GM21390 (cell line): ENCODE data around the gene KRTAP1-4.
"Not testable (repeated sequence)": the region's sequence is repeated elsewhere in the genome, so short reads cannot be mapped to it uniquely, and the experiment has no call there.

Experiments used
- ATAC-seq: cut with Tn5 transposase; IDR thresholded peaks from one replicate; pipeline ENCODE4 v1.9.1; 2021; ENCODE audit not compliant: unreplicated experiment

The KRTAP1-4 gene

GRCh38 chr17:41008811-41009210 is 21.2 kb downstream of the KRTAP1-4 start, which contains the start of gene KRTAP3-1:
Gene KRTAP3-1 (minus strand): TSS chr17:41009128. CDS start chr17:41009074, 54 bp downstream.
- no peak for ATAC-seq

- ATAC-seq = no peak
Measured at GRCh38 chr17:41004397-41004796, 25.6 kb downstream of the KRTAP1-4 start.

- ATAC-seq = no peak
Measured at GRCh38 chr17:41003926-41004325, 26.1 kb downstream of the KRTAP1-4 start.

GRCh38 chr17:41002814-41003213 is 27.2 kb downstream of the KRTAP1-4 start:
- no peak for ATAC-seq

- no peak for ATAC-seq
Measured at GRCh38 chr17:41001795-41002194, 28.2 kb downstream of the KRTAP1-4 start.

- ATAC-seq = not testable (repeated sequence)
Measured at GRCh38 chr17:40999563-40999962, 30.4 kb downstream of the KRTAP1-4 start, which contains the start of gene KRTAP3-2. Gene KRTAP3-2 (minus strand): TSS chr17:40999906. CDS start chr17:40999853, 53 bp downstream.

GRCh38 chr17:40997361-40997760 is 32.6 kb downstream of the KRTAP1-4 start:
- no peak for ATAC-seq

GRCh38 chr17:40996829-40997228 is 33.2 kb downstream of the KRTAP1-4 start:
- ATAC-seq = no peak

GRCh38 chr17:40995116-40995515 is 34.9 kb downstream of the KRTAP1-4 start:
- no peak for ATAC-seq

- no peak for ATAC-seq
Measured at GRCh38 chr17:40993839-40994238, 36.2 kb downstream of the KRTAP1-4 start, which contains the start of gene KRTAP3-3. Gene KRTAP3-3 (minus strand): TSS chr17:40994164. CDS start chr17:40994097, 67 bp downstream.

- no peak for ATAC-seq
Measured at GRCh38 chr17:40993084-40993483, 36.9 kb downstream of the KRTAP1-4 start.

GRCh38 chr17:40992666-40993065 is 37.3 kb downstream of the KRTAP1-4 start:
- no peak for ATAC-seq

- ATAC-seq = no peak
Measured at GRCh38 chr17:40986920-40987319, 43.1 kb downstream of the KRTAP1-4 start.

- no peak for ATAC-seq
Measured at GRCh38 chr17:40984226-40984625, 45.8 kb downstream of the KRTAP1-4 start, which contains the start of gene KRT40. Gene KRT40 (minus strand): TSS chr17:40984326. CDS start chr17:40984273, 53 bp downstream.

- ATAC-seq = no peak
Measured at GRCh38 chr17:40981115-40981514, 48.9 kb downstream of the KRTAP1-4 start.

- no peak for ATAC-seq
Measured at GRCh38 chr17:40980596-40980995, 49.4 kb downstream of the KRTAP1-4 start.

- ATAC-seq = no peak
Measured at GRCh38 chr17:40980117-40980516, 49.9 kb downstream of the KRTAP1-4 start.
